Dermis microvascular lymphatic vessel endothelial cell (primary cell): ENCODE measurements around the gene TSC22D2. TPM values are rescaled to one million over a fixed set of nuclear protein-coding genes. Genes with fewer than 3 reads are reported as not detected.
"Not testable (repeated sequence)": the region's sequence is repeated elsewhere in the genome, so short reads cannot be mapped to it uniquely, and the experiment has no call there.

Source experiments
- DNase-seq, 2 donors: peaks; one replicate each; pipeline versions ENCODE4 v3.0.0 to v3.0.0-alpha.2; 2010; ENCODE audit warnings: low read depth in 2 of 2
- total RNA-seq: library from RNA; depleted of rRNA; stranded (reverse); fragments of >200 nt; gene quantifications from 2 replicates; pipeline ENCODE4 v1.2.1, GENCODE V29; 2014

The TSC22D2 gene
- total RNA-seq, 1 donor from 2014 or later: 4.2 TPM

DNA sequence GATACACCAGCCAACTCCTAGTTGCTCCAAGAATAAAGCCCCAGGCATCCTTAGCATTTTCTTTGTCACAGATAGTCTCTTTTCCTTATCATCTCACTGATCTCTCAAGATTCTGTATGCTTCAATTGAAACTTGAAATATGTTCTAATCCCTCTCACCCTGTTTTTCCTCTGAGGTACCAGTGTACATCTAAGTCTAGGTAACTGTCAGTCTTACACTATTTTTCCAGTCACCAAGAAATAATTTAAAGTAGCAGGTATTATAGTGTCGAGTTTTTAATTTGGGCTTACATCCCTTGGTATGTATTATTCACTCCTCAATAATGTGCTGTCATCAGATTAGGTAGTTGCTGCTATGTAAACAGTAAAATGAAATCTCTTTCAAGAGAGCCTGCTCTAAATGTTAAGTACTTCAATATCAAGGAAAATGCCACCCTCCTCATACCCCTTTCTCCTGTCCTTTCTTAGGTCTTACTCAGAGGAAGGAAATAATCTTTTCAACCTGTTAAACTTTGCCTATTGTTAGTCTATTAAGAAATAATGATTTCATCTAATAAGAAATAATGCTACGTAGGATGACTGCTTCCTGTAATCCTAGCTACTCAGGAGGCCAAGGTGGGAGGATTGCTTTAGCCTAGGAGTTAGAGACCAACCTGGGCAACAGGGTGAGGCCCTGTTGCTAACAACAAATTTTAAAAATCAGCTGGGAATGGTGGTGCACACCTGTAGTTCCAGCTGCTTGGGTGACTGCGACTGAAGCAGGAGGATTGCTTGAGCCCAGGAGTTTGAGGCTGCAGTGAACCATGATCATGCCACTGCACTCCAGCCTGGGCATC, 39.8 kb downstream of the TSC22D2 start:
- DNase-seq: peak in 1 of 2 donors; percentile 46

DNA sequence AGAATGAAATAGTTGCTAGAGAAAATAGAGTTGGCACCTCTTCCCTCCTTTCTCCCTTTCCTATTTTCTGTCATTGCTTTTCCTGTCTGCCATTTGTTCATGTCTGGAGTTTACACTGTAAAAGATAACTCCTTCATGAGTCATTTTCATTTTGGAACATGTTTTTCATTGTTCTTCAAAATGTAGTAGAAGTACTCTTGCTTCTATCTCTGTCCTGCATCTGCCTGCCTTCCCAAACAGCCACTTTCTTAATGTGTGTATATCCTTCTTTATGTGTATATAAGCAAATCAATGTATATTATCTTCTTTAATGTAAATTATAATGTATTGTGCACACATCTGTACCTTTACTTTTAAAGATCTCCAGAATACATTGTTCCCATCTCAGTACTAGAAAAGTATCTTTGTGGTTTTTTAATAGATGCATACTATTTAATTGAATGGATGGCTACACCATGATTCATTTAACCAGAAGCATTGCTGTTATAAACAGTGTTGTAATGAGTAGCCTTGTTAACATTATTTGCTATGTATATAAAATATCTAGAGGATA, 41.1 kb downstream of the TSC22D2 start:
- peak; percentile 14 to 74 for DNase-seq

DNA sequence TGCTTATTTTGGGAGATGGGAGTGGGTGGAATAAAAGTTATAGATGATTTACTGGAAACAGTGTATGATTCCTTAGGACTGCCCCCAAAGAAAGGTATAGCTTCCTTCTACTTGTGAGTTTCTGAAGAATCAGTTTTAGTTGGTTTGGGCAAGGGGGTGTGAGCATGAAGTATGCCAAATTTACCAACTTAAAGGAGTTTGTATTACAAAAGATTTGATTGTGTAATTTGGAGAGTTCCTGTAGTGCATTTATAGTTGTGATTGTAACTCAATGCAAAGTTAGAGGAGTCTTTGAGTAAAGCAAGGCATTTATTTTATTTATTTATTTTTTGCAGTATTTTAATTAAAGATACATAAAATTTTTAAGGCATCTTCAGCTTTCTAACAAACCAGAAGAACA, 42.8 kb downstream of the TSC22D2 start:
- no peak for DNase-seq

DNA sequence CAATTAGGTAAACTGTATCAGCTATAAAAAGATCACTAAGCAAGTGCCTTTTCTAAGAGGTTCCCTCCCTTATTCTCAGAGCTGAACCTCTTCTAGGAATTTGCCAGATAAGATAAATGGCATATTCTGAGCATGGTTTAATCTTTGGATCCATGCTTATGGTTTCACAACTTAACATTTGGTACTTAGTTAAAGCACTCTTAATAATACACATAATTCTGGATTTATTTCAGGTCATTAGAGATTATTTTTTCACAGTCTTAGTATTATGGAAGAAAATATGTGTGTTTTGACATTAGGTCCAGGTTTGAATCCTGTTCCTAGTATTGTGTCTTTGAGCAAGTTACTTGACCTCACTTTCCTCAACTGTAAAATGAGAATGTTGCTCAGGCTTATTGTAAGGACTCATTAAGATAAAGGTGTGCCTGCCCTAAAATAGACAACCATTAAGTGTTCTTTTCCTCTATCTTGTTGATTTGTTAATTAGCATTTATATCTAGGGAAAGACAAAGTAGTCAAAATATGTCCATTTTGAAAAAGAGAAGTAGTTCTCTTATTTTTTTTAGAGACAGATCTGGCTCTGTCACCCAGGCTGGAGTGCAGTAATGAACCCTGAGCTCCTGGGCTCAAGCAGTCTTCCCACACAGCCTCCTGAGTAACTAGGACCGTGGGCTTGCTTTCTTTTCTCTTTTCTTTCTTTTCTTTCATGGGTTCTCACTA, 43.4 kb downstream of the TSC22D2 start:
- no peak for DNase-seq

DNA sequence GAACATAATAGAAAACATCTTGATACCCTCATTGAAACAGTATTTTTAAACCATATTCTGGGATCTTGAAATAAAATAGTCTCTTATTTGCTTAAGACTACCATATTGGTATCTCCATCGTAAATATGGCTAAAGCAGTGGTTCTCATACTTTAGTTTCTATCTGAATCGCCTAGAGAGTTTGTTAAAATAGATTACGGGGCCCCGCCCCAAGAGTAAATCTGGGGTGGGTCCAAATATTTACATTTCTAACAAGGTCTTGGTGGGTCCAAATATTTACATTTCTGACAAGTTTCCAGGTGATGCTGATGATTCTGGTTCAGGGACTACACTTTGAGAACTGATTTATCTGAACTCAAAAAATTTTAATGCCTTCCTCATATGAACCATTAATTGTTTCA, 45.3 kb downstream of the TSC22D2 start:
- DNase-seq: no peak

DNA sequence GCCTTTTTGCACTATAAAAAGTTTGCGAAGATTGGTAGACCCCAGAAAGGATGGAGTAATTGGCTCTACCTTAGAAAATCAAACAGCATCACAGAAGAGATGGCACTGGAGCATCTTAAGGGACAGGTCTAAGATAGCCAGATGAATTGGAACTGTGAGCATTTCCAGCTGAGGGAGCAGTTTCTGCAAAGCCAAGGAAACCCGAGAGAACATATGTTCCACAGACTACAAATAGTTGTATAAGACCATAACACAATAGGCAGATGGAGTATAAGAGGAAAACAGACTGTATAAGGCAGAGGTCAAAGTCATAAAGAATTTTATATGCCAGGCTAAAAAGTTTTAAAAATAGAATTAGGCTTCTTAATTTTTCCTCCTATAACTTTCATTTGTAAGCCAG, 46.0 kb downstream of the TSC22D2 start:
- DNase-seq: no peak

DNA sequence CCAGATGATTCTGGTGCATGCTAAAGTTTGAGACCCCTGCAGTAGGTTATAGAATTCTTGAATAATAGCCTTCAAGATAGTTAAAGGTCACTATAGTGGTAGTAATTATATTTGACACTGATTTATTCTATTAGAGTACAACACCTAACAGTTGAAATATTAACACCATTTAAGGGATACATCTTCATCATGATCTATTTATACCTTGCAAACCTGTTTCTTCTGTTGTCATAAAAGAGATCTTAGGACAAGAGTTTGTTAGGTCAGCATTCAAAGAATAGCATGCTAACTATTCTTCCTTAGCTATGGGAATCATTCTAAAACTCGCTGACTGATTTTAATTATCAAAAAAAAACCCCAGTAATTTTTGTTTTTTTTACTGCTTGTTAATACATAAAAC, 46.5 kb downstream of the TSC22D2 start:
- DNase-seq: no peak

DNA sequence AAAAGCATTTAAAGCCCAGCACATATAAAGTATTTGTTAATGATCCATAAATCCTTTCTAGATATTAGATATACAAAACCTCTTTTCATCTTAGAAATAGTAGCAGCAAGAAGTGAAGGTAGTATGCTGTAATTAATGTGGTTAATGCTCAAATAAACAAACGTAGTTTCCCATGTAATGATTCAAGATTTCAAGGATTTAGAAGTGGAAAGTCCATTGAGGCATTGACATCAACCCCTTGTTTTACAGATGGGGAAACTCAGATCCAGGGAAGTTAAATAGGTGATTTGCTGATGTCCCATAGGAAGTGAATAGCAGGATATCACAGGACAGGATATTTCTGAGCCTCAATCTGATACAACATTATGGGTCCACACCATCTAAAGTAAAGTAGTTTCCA, 47.2 kb downstream of the TSC22D2 start:
- DNase-seq: no peak

DNA sequence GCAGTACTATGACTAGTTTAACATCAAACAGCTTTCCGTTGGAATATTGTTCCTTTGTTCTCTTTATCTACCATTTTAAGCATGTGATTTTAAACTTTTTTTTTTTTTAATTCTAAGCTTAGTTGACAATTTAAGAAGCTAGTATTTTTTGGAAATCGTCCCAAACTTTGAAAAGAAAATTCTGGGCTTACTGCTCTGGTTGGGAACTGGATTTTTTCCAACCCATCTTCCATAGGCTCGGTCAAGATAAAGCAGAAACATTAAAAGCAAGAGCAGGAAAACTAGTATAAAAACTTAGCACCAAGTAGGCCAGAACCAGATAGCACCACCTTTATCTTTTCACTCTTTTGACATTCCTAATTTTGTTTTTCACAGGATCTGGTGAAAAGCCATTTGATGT, 49.9 kb downstream of the TSC22D2 start:
- DNase-seq: no peak

DNA sequence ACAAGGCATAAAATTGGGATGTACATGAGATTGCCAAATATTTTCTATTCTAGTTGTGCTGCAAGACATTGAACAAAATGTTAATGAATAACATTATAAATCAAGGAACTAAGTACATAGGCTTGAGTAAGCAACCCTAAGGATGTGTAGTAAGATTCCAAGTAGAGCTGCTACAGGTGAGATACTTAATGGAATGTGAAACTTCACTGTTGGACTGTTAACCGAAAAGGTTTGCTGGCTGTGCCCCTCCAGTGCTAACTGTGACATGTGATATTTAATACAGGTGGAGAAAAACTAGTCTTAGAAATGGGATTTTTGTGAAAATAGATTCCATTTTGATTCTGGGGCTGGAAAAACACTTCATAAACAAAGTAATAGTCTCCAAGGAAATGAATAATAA, 52.4 kb downstream of the TSC22D2 start:
- DNase-seq: no peak

DNA sequence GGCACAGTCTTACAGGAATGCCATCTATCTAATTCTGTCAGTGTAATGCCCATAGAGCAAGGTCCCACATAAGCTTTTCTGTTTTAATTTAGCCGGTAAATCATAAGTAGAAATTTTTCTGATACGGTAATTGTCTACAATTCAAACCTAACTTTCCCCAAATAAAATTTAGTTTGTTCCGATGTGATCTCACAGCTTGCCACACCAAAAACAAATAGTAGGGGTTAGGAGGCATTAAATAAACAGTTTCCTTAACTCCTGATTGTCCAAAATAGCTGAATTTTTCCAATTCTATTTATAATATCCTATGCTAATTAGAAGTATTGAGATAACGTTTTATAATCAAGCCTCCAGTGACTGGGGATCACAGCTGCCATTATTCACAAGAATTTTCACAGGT, 53.3 kb downstream of the TSC22D2 start:
- no peak for DNase-seq

DNA sequence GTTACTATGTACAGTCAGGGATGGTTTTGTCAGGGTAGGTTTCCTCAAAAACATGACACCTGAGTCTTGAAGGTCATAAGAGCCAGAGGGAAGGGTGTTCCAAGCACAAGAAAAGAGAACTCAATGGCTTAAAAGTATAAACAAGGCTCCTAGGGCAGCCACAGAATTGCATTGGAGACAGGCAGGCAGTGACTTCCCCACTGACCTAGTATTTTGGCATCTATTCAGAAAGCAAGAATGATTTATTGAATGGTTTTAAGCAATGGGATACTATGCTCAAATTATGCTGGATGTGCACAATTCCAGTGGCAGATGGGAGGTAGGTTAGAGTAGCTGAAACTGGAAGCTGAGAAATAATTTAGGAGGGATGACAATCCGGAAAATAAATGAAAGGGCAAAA, 54.0 kb downstream of the TSC22D2 start:
- no peak for DNase-seq

DNA sequence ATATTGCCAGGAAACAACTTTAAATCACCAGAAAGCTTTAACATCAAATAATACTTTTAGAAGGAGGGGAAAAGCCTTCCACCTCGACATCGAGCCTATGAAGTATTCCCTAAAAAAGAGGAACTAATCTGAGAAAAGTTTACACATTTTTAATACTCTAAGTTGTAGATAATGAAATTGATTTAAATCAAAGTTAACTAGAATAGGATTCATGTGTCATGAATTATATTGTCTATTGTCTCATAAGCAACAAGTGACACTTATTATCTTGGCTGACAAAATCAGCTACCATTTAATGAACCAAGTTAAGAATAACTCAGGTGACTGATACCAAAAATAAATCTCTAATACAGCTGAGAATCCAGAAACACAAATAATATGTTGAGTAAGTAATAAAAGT, 56.6 kb downstream of the TSC22D2 start:
- no peak for DNase-seq

DNA sequence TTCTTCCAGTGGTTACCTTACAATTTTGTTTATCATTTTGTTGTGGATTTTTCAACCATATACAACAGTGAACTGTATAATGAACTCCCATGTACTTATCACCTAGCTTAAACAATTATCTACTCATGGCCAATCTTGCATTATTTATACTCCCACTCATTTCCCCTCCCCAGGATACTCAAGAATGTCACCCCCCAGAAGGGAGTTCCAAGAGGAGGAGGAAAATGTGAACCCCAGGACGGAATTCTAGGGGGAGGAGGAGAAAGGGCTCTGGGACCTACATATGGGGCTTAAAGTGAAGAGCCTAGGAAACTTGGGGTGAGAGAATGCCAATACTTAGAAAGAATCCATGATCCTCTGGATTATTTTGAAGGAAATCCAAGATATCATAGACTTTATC, 59.3 kb downstream of the TSC22D2 start:
- no peak for DNase-seq

DNA sequence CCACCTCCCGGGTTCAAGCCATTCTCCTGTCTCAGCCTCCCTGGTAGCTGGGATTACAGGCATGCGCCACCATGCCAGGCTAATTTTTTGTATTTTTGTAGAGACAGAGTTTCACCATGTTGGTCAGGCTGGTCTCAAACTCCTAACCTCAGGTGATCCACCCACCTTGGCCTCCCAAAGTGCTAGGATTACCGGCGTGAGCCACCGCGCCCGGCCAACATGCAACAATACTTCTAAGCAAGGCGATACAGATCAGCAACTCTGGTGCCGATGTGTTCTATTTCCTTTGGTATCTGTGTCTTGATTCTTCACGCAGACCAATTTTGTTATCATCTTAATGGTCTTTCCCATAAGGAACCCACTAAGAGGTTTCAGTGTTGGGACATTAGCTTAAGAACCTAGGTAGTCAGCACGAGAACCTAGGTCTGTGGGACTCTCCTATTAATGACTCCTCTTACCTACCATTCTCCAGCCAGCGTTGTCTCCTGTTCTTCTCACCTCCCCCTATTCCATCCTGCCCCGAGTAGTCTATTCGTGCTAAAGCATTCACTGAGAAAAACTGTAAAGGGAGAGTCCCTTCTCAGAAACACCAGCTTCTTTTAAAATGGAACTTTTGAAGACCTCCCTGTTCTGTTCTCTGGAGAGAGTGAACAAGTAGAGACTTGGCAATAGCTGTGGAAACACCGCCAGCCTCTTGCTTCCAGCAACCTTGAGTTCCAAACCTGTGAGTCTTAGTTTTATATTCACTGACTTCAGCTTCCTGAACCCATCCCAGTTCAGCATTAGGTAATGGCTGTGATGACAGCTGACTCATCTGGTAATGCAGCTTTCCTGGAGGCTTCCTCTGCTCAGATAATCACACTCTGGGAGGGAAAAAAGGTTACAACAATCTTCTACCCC, 61.2 kb downstream of the TSC22D2 start:
- DNase-seq: peak; percentile 23 to 93

DNA sequence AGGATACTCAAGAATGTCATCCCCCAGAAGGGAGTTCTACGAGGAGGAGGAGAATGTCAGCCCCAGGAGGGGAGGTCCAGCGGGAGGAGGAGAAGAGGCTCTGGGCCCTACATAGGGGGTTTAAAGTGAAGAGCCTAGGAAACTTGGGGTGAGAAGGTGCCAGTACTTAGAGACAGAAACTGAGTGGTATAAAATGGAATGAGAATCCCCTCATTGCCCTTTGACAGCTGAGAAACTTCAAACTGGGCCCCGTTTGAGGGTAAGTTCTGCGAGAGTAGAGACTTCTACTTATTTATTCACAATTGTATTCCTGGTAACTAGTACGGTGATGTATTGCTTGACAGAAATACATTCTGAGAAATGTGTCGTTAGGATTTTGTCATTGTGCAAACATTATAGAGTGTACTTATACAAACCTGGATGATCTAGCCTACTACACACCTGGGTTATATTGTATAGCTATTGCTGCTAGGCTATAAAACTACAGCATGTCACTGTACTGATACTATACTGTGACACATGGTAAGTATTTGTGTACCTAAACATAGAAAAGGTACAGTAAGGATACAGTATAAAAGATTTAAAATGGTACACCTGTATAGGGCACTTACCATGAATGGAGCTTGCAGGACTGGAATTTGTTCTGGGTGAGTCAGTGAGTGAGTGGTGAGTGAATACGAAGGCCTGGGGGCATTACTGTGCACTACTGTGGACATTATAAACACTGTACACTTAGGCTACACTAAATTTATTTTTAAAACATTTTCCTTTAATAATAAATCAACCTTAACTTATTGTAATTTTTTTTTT, 62.0 kb downstream of the TSC22D2 start:
- DNase-seq: peak in 1 of 2 donors; percentile 25

DNA sequence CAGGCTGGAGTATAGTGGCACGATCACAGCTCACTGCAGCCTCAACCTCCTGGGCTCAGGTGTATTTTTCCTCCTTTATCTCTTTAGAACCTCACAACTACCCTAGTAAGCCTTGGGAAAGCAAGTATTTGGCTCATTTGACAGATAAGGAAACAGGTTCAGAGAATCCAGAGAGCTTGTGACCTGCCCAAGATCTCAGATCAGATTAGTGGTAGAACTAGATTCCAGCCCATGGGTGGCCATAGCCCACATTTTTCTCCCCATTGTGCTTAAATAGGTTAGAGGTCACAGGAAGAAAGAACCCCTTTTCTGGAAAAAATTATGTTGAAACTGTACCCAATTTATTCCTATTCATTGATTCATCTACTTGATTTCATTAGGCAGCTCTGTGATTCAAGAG, 64.3 kb downstream of the TSC22D2 start:
- DNase-seq: no peak

DNA sequence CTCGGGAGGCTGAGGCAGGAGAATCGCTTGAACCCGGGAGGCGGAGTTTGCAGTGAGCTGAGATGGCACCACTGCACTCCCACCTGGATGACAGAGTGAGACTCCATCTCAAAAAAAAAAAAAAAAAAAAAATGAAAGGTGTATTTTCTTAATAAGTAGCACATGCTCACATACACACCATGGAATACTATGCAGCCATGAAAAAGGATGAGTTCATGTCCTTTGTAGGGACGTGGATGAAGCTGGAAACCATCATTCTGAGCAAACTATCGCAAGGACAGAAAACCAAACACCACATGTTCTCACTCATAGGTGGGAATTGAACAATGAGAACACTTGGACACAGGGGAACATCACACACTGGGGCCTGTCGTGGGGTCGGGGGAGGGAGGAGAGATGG, 65.1 kb downstream of the TSC22D2 start:
- DNase-seq: not testable (repeated sequence)

DNA sequence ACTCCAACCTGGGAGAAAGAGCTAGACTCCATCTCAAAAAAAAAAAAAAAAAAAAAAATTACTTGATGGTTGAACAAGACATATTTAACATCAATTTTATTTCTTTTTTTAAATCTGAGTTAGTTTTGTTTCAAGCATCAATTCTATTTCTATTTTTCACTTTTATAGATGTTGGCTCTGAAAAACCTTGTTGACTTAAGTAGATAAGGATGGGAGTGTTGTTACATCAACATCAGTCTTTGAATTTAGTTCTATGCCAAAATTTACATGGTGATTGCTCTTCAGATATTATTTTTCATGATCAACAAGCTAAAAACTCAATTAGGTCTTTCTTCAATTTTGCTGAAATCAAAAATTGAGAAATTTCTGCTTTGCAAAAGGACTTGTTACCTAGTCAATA, 71.3 kb downstream of the TSC22D2 start:
- no peak for DNase-seq

DNA sequence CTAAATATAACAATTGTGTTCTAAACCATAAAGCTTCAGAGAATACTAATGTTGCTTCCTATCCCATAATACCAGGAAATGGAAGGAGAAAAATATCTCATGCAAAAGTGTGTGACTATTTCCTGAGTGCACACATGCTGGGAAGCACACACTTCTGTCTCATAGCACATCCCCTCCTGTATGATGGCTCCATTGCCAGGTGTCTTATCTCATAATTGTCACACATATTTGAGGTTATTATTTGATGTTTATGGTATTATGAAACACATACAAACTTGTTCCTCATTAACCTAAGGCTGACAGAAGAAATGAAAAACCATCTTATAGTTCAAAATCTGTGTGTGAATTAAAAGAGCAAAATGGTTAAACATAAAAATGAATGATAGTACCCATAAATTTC, 72.8 kb downstream of the TSC22D2 start:
- DNase-seq: peak in 1 of 2 donors; percentile 50

DNA sequence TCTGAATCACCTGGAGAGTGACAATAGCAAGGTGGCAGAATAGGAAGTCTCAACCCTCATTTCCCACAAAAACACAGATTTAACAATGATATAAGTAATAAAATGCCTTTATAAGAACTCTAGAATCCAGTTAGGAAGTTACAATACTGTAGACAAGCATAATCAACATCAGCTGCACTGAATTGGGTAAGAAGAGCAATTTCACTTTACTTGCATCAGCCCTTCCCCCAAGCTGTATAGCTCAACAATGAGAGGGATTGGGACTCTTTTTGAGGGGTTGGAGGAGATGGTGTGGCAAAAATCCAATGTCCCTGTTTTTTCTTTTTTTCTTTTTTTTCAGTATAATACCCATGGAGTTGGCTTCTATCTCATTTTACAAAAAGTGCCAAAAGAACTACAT, 75.1 kb downstream of the TSC22D2 start:
- no peak for DNase-seq
